NCI-H82 (cell line): Measurements from ENCODE around the gene ESRRB.
A peak's percentile ranks its signal among the peaks of the same experiment; 100 is the strongest.

Source experiments
- DNase-seq: peaks from one replicate; lab custom pipeline; 2025; lab: John Stamatoyannopoulos, UW

Gene ESRRB

DNA sequence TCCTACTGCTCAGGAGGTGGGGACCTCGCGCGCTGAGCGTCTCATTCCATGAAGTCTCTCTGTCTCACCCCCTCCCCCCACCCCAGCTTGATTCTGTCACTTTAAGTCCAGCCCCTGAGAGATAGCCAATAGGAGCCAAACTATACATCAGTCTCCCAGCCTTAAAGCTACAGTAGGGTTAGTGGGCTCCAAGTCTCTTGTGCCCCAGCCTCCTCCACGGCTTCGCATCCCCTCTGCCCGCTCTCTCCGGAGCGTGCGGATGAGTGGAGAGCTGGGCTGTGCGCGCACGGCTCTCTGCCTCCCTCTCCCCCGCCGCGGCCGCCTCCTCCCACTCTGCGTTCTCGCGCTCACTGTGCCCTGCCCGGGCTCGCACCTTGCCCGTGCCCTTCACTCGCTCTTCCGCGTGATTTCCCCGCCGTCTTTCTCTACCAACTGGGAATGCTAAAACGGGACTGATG, at the start of gene ESRRB:
TSS of gene ESRRB (plus strand) at position 191 of the 458 bp plus-strand sequence. CDS start at position 456, 265 bp downstream.
- DNase-seq = peak; percentile 92

GRCh38 chr14:76326918-76327689, 48.8 kb upstream of the ESRRB start:
- DNase-seq = no peak

- DNase-seq = no peak
Observed at GRCh38 chr14:76328457-76329137, 47.3 kb upstream of the ESRRB start.

- DNase-seq = peak; percentile 32
Observed at GRCh38 chr14:76329154-76329928, 46.6 kb upstream of the ESRRB start.

GRCh38 chr14:76329951-76330350, 46.0 kb upstream of the ESRRB start:
- DNase-seq = no peak

DNA sequence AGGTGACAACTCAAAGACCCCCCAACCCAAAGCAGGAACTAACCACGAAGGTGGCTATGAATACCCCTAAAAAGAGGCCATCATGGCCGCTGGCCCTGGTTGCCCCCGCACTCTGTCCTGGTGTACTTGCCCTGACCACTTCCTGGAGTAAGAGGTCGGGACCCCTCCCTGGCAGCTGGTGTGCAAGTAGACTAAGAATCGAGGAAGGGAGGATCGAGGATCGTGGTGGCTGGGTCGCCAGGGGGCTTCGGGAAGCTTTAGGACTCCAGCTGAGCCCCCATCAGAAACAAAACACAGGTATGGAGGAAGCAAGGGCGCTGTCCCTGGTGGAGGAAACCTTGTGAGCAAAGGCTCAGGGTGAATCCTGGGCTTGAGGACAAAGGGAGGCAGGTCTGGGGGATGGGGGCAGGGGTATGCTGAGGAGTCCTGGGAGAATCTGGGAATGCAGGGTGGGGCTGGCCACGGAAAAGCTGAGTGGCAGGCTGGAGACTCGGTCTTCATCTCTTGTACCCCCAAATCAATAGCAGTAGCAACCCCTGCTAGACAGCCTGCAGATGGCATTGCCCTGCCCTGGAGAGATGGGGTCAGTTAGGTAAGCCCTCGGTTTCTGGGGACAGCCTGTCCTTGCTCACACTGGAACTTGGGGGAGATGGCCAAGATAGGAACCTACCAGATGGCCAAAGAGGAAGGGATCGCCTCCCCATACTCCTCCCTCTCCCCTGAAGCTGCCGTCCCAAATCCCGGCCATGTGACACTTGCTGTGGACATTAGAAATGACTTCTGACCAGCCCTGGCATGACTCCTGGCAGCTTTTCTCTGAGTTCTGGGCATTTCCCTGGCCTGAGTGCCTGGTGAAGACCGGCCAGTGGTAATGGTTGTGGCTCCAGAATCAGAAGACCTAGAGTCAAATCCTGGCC, 45.3 kb upstream of the ESRRB start:
- no peak for DNase-seq

DNA sequence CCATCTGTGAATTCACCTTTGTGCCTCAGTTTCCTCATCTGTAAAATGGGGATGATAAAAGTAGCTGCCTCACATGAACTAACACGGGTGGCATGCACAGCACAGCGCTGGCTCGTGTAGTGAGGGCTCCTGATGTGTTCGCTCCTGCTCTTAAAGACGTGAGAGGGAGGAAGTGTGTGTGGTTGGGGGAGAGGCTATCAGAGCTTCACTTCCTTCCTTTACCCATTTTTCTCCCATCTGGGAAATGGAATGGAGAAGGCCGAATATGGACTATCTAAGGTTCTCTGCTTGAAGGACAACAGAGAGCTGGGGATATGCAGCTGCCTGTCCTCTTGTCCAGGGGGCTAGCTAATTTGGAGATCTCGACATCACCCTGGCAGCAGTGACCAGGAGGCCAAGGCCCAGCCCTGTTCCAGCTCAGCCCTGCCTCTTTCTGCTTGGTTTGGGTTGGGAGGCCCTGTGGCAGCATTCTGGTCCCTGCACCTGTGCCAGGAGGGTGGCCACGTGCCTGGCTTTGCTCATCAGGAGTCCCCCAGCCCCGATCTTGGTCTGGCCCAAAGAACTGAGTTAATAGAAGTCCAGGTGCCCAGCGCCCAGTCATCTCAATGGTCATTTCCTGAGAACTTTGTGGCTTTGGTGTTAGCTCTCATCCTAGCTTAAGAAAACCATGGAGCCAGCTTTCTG, 44.5 kb upstream of the ESRRB start:
- DNase-seq = no peak

- no peak for DNase-seq
Observed at GRCh38 chr14:76333664-76334063, 42.3 kb upstream of the ESRRB start.

DNA sequence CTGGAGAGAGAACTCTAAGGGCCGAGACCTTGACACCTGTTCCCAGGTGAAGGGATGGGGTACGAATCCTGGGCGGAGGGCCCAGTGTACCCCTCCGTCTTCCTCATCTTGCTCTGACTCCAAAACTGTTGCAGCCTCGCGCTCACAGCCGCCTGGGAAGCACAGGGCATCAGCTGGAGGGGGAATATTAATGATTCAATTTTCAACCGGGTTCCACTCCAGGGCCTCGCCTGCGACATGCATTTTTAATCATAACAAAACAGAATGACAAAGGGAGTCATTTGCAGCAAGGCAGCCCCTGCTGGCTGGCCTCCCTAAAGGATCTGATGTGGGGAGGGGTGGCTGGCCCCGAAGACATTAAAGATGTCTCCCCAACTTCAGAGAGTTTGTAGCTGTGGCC, 41.6 kb upstream of the ESRRB start:
- no peak for DNase-seq

- DNase-seq = no peak
Observed at GRCh38 chr14:76336876-76337275, 39.1 kb upstream of the ESRRB start.

- peak; percentile 71 for DNase-seq
Observed at GRCh38 chr14:76337635-76338545, 38.0 kb upstream of the ESRRB start.

DNA sequence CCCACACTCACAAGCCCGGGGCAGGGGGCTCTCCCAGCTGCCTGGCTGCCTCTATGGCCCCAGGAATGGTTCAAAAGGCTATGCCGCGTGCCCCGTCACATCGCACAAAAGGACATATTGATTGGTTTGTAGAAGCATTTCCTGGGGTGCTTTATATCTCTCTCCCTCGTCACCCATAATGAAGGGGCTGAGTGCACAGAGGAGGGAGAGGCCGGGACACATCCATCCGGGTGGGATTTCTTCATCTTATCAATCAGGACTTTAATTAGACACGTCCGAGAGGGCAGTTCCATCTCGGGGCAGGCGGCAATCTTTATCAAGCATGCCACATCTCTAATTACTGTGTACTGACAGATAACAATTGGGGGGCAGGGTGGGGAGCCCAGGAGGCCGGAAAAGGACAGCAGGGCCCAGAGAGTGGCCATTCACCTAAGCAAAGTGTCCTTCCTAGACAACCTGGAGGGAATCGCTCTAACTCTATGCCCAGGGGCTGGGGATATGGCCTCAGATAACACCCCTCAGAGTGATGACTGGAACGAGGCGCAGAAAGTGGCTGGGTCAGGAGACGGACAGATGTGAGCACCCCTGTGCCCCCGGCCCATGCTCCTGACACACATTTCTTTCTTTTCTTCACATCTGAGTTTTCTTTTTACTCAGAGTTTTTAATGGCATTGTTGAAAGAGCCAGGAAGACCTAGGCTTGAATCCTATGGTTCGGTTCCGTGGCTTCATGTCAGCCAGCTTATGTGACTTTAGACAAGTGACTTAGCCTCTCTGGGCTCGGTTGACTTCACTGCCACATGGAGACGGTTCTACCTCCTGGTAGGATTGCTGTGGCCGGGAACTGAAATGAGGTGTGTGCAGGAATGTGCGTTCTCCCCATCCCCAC, 36.0 kb upstream of the ESRRB start:
- DNase-seq = no peak

- no peak for DNase-seq
Observed at GRCh38 chr14:76343386-76343785, 32.6 kb upstream of the ESRRB start.

- peak; percentile 75 for DNase-seq
Observed at GRCh38 chr14:76346391-76347160, 29.4 kb upstream of the ESRRB start.

GRCh38 chr14:76348898-76349297, 27.0 kb upstream of the ESRRB start:
- no peak for DNase-seq

- DNase-seq = no peak
Observed at GRCh38 chr14:76349993-76350392, 25.9 kb upstream of the ESRRB start.

DNA sequence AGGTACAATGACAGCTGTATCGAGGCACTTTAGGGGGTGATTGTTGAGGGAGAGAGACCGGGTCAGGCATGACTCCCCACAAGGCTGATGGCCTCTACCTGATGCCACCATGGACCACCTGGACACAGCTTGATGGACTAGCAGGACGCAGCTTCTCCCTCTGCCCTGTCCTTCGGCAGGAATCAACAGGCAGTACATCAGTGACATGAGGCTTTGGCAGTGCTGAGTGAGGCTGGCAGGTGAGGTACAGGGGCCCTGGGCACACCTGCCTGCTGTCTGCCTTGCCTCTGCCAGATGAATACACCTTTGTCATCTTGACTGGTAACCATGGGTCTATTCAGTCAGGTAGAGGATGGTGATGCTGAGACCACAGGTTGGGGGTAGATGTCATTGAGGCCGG, 25.3 kb upstream of the ESRRB start:
- DNase-seq = no peak

DNA sequence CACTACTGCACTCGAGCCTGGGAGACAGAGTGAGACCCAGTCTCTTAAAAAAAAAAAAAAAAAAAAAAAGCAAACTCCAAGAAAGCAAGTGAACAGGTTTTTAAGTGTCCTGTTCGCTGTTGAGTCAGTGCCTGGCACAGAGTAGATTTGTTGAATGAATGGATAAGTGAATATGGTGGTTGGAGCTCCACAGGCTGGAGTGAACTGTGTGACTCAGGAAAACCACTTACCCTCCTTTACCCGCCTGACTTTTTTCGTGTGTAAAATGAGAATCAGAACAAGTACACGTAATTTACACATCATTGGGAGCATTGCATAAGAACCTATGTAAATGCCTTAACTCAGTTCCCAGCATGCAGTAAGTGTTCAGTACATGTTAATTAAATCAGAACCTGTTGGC, 24.0 kb upstream of the ESRRB start:
- no peak for DNase-seq
